A172 (cell line): ENCODE results near the gene CYB5D1. TPM values are rescaled to one million over a fixed set of nuclear protein-coding genes. Genes with fewer than 3 reads are reported as not detected.

Experiments used
- DNase-seq: peaks from one replicate; pipeline ENCODE4 v3.0.0-alpha.2; 2015; ENCODE audit warnings: low spot score
- total RNA-seq: library from RNA; depleted of rRNA; stranded (reverse); fragments of >200 nt; shearing (Covaris generic); gene quantifications from 2 replicates; pipeline ENCODE4 v1.2.3, GENCODE V29; 2014; rRNA removed

The CYB5D1 gene
- total RNA-seq, result 15.7 and 18.4 TPM in 2 replicates

- DNase-seq, result no peak
Observed at GRCh38 chr17:7857713-7858521, at the start of gene CYB5D1. CYB5D1 (plus strand) TSS chr17:7858003; CDS start chr17:7858135, 132 bp downstream.

- DNase-seq, result peak; percentile 70
Observed at GRCh38 chr17:7809086-7809790, 48.6 kb upstream of the CYB5D1 start.

- DNase-seq, result peak; percentile 34
Observed at GRCh38 chr17:7809791-7810343, 47.9 kb upstream of the CYB5D1 start.

GRCh38 chr17:7811251-7811650 lies 46.6 kb upstream of the CYB5D1 start:
- no peak for DNase-seq

GRCh38 chr17:7814969-7815368 lies 42.8 kb upstream of the CYB5D1 start:
- no peak for DNase-seq

GRCh38 chr17:7816926-7817642 lies 40.7 kb upstream of the CYB5D1 start:
- no peak for DNase-seq

GRCh38 chr17:7817643-7817964 lies 40.2 kb upstream of the CYB5D1 start:
- DNase-seq, result no peak

GRCh38 chr17:7818026-7818425 lies 39.8 kb upstream of the CYB5D1 start:
- no peak for DNase-seq

- no peak for DNase-seq
Observed at GRCh38 chr17:7818746-7819645, 38.8 kb upstream of the CYB5D1 start.

- DNase-seq, result no peak
Observed at GRCh38 chr17:7820231-7820630, 37.6 kb upstream of the CYB5D1 start.

GRCh38 chr17:7822126-7822525 lies 35.7 kb upstream of the CYB5D1 start:
- no peak for DNase-seq

- DNase-seq, result no peak
Observed at GRCh38 chr17:7823581-7824001, 34.2 kb upstream of the CYB5D1 start.

GRCh38 chr17:7824021-7824924 lies 33.5 kb upstream of the CYB5D1 start:
- no peak for DNase-seq

- peak; percentile 46 for DNase-seq
Observed at GRCh38 chr17:7825206-7825990, 32.4 kb upstream of the CYB5D1 start.

GRCh38 chr17:7830616-7831015 lies 27.2 kb upstream of the CYB5D1 start:
- DNase-seq, result no peak

- DNase-seq, result no peak
Observed at GRCh38 chr17:7831233-7831632, 26.6 kb upstream of the CYB5D1 start.

GRCh38 chr17:7832431-7832830 lies 25.4 kb upstream of the CYB5D1 start:
- no peak for DNase-seq

- DNase-seq, result no peak
Observed at GRCh38 chr17:7833011-7833794, 24.6 kb upstream of the CYB5D1 start.
